ENCODE measurements around the gene EXOSC10. TPM values are rescaled to one million over a fixed set of nuclear protein-coding genes. Genes with fewer than 3 reads are reported as not detected.

EXOSC10 gene
- total RNA-seq, 6 donors from 2014 or later, result 45.2 to 173 (median 55.9) TPM

DNA sequence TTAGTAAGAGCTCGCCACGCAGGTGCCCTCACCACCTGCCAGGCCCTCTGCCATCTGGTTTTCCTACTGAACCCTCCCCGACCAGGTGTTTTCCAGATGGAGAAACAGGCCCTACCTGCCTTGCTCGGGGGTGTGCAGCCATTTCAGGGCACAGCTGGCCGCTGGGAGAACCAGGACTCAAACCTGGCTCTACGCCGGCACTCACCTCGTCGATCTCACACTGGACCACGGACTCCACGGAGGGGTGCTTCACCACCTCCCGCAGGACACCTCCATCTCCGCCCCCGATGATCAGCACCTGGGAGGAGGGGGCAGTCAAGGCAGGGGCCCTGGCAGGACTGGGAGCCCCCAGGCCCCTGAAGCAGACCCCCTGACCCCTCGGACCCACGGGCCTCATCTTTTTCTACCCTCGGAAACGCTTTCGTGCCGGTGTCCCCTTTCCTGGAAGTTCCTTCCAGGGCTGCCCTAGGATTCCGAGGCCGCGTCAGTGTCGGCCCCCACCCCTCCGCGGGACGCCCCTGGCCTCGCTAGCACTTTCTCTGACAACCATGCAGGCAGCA, 41.0 kb downstream of the EXOSC10 start:
- H3K9me3 ChIP-seq, result no peaks in the 10 kb centered on the region
- TF ChIP-seq, protein P1, sequence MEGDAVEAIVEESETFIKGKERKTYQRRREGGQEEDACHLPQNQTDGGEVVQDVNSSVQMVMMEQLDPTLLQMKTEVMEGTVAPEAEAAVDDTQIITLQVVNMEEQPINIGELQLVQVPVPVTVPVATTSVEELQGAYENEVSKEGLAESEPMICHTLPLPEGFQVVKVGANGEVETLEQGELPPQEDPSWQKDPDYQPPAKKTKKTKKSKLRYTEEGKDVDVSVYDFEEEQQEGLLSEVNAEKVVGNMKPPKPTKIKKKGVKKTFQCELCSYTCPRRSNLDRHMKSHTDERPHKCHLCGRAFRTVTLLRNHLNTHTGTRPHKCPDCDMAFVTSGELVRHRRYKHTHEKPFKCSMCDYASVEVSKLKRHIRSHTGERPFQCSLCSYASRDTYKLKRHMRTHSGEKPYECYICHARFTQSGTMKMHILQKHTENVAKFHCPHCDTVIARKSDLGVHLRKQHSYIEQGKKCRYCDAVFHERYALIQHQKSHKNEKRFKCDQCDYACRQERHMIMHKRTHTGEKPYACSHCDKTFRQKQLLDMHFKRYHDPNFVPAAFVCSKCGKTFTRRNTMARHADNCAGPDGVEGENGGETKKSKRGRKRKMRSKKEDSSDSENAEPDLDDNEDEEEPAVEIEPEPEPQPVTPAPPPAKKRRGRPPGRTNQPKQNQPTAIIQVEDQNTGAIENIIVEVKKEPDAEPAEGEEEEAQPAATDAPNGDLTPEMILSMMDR (IDR thresholded peaks at IDR 0.05), result no peak
- TF ChIP-seq EP300 (IDR thresholded peaks at IDR 0.05) (no peak), POLR2AphosphoS5 (IDR thresholded peaks at IDR 0.05) (no peak), POLR2A (IDR thresholded peaks at IDR 0.05) (no peak)
- 60% methylated on average over 22 to 24 of the region's 28 CpGs for WGBS, 2 donors
- peak overlapping the region; percentile 74 to 98 (median 92) for H3K4me3 ChIP-seq
- H3K27ac ChIP-seq, result peak overlapping the region in 1 of 4 donors; percentile 73
- peaks cover 6 to 46% (median 34%) of the 10 kb centered on the region in 4 donors for H3K36me3 ChIP-seq
- no peak for ATAC-seq (ENCODE audit: low FRiP score in 2 of 2)
- DNase-seq, result no peak
- peaks cover 17 to 26% (median 20%) of the 10 kb centered on the region in 4 donors for H3K4me1 ChIP-seq
- no peaks in the 10 kb centered on the region for H3K27me3 ChIP-seq

DNA sequence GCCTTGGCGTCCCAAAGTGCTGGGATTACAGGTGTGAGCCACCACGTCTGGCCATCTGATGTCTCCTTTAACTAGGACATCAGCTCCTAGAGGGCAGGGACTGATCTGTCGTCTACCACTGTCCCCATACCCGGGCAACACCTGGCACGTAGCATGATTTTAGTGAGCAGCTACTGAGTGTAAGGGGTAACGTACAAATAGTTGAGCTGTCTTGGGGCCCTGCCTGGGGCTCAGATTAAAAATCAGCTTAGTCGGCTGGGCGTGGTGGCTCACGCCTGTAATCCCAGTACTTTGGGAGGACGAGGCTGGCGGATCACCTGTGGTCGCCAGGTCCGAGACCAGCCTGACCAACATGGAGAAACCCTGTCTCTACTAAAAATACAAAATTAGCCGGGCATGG, 41.6 kb downstream of the EXOSC10 start:
- H3K4me1 ChIP-seq, result peaks cover 17 to 26% (median 21%) of the 10 kb centered on the region in 4 donors
- TF ChIP-seq POLR2AphosphoS5 (IDR thresholded peaks at IDR 0.05) (no peak), POLR2A (IDR thresholded peaks at IDR 0.05) (no peak), EP300 (IDR thresholded peaks at IDR 0.05) (no peak)
- TF ChIP-seq, protein P1 (IDR thresholded peaks at IDR 0.05), result no peak
- ATAC-seq (ENCODE audit: low FRiP score in 2 of 2) (no peak), DNase-seq (no peak)
- no peak overlapping the region for H3K4me3 ChIP-seq
- no peaks in the 10 kb centered on the region for H3K9me3 ChIP-seq
- H3K36me3 ChIP-seq, result peaks cover 6 to 40% (median 31%) of the 10 kb centered on the region in 4 donors
- WGBS, 2 donors, result 94 to 97% methylated on average over 14 of the region's 14 CpGs
- H3K27ac ChIP-seq, result no peak overlapping the region
- no peaks in the 10 kb centered on the region for H3K27me3 ChIP-seq

GRCh38 chr1:11057477-11057876, 42.2 kb downstream of the EXOSC10 start:
- WGBS, 2 donors, result 86 to 95% methylated on average over 8 of the region's 8 CpGs
- DNase-seq (no peak), ATAC-seq (ENCODE audit: low FRiP score in 2 of 2) (no peak)
- Histone ChIP-seq H3K4me1 (peaks cover 17 to 27% (median 23%) of the 10 kb centered on the region in 4 donors), H3K4me3 (no peak overlapping the region), H3K9me3 (no peaks in the 10 kb centered on the region), H3K27ac (no peak overlapping the region), H3K27me3 (no peaks in the 10 kb centered on the region), H3K36me3 (peaks cover 6 to 40% (median 31%) of the 10 kb centered on the region in 4 donors)
- no peak for TF ChIP-seq EP300 (IDR thresholded peaks at IDR 0.05)
- TF ChIP-seq, protein P1 (IDR thresholded peaks at IDR 0.05), result no peak
- no peak for TF ChIP-seq POLR2A (IDR thresholded peaks at IDR 0.05)
- TF ChIP-seq POLR2AphosphoS5 (IDR thresholded peaks at IDR 0.05), result no peak

GRCh38 chr1:11056504-11056903, 43.2 kb downstream of the EXOSC10 start:
- 91% methylated on average over 7 of the region's 7 CpGs for WGBS, 2 donors

More at GRCh38 chr1:11056504-11056903, 43.2 kb downstream of the EXOSC10 start:
- peaks cover 6 to 40% (median 31%) of the 10 kb centered on the region in 4 donors for H3K36me3 ChIP-seq
- no peaks in the 10 kb centered on the region for H3K27me3 ChIP-seq
- H3K9me3 ChIP-seq, result no peaks in the 10 kb centered on the region
- TF ChIP-seq, protein P1 (IDR thresholded peaks at IDR 0.05), result no peak
- TF ChIP-seq POLR2A (IDR thresholded peaks at IDR 0.05) (no peak), POLR2AphosphoS5 (IDR thresholded peaks at IDR 0.05) (no peak), EP300 (IDR thresholded peaks at IDR 0.05) (no peak)
- ATAC-seq (ENCODE audit: low FRiP score in 2 of 2), result no peak
- H3K4me3 ChIP-seq, result no peak overlapping the region
- H3K4me1 ChIP-seq, result peaks cover 17 to 26% (median 23%) of the 10 kb centered on the region in 4 donors
- no peak overlapping the region for H3K27ac ChIP-seq
- no peak for DNase-seq
